ENCODE measurements around the gene SEC14L2. TPM values are rescaled to one million over a fixed set of nuclear protein-coding genes. Genes with fewer than 3 reads are reported as not detected.

SEC14L2 gene
- polyA plus RNA-seq, 4 donors: 4.3 to 8.0 (median 6.3) TPM

- DNase-seq (ENCODE audit: low read depth in 4 of 4, low spot score in 2 of 4): no peak
These were observed 27.9 kb downstream of the SEC14L2 start for GRCh38 chr22:30424534-30425326.

GRCh38 chr22:30425327-30425615, 28.5 kb downstream of the SEC14L2 start:
- DNase-seq (ENCODE audit: low read depth in 4 of 4, low spot score in 2 of 4): no peak

- peak in 2 of 4 donors; percentile 56 to 62 for DNase-seq (ENCODE audit: low read depth in 4 of 4, low spot score in 2 of 4)
These were observed 29.0 kb downstream of the SEC14L2 start, which contains the start of gene MTFP1 for GRCh38 chr22:30425616-30426387. TSS of gene MTFP1 (plus strand) at chr22:30425768. CDS start at chr22:30425880, 112 bp downstream.

- DNase-seq (ENCODE audit: low read depth in 4 of 4, low spot score in 2 of 4): peak in 3 of 4 donors; percentile 52 to 69 (median 63)
These were observed 29.9 kb downstream of the SEC14L2 start for GRCh38 chr22:30426388-30427353.

GRCh38 chr22:30427871-30428270, 31.1 kb downstream of the SEC14L2 start:
- no peak for DNase-seq (ENCODE audit: low read depth in 4 of 4, low spot score in 2 of 4)

- no peak for DNase-seq (ENCODE audit: low read depth in 4 of 4, low spot score in 2 of 4)
These were observed 33.1 kb downstream of the SEC14L2 start for GRCh38 chr22:30429887-30430286.

- DNase-seq (ENCODE audit: low read depth in 4 of 4, low spot score in 2 of 4): no peak
These were observed 34.1 kb downstream of the SEC14L2 start for GRCh38 chr22:30430933-30431332.

- DNase-seq (ENCODE audit: low read depth in 4 of 4, low spot score in 2 of 4): no peak
These were observed 35.3 kb downstream of the SEC14L2 start for GRCh38 chr22:30432096-30432495.

GRCh38 chr22:30432520-30432919, 35.7 kb downstream of the SEC14L2 start:
- no peak for DNase-seq (ENCODE audit: low read depth in 4 of 4, low spot score in 2 of 4)

- no peak for DNase-seq (ENCODE audit: low read depth in 4 of 4, low spot score in 2 of 4)
These were observed 36.4 kb downstream of the SEC14L2 start for GRCh38 chr22:30433227-30433626.

GRCh38 chr22:30433773-30434172, 37.0 kb downstream of the SEC14L2 start:
- no peak for DNase-seq (ENCODE audit: low read depth in 4 of 4, low spot score in 2 of 4)

- no peak for DNase-seq (ENCODE audit: low read depth in 4 of 4, low spot score in 2 of 4)
These were observed 38.0 kb downstream of the SEC14L2 start for GRCh38 chr22:30434843-30435242.

GRCh38 chr22:30435674-30436126, 38.9 kb downstream of the SEC14L2 start:
- DNase-seq (ENCODE audit: low read depth in 4 of 4, low spot score in 2 of 4): no peak

GRCh38 chr22:30436196-30436595, 39.4 kb downstream of the SEC14L2 start:
- no peak for DNase-seq (ENCODE audit: low read depth in 4 of 4, low spot score in 2 of 4)

GRCh38 chr22:30438559-30438958, 41.7 kb downstream of the SEC14L2 start:
- no peak for DNase-seq (ENCODE audit: low read depth in 4 of 4, low spot score in 2 of 4)

- DNase-seq (ENCODE audit: low read depth in 4 of 4, low spot score in 2 of 4): no peak
These were observed 42.4 kb downstream of the SEC14L2 start for GRCh38 chr22:30439226-30439625.

GRCh38 chr22:30439836-30440235, 43.0 kb downstream of the SEC14L2 start:
- no peak for DNase-seq (ENCODE audit: low read depth in 4 of 4, low spot score in 2 of 4)

GRCh38 chr22:30441088-30441487, 44.3 kb downstream of the SEC14L2 start:
- DNase-seq (ENCODE audit: low read depth in 4 of 4, low spot score in 2 of 4): no peak

- no peak for DNase-seq (ENCODE audit: low read depth in 4 of 4, low spot score in 2 of 4)
These were observed 48.0 kb downstream of the SEC14L2 start for GRCh38 chr22:30444632-30445437.
